Hepatocyte (in vitro differentiated cells): Measurements from ENCODE around the gene REV3L. TPM values are rescaled to one million over a fixed set of nuclear protein-coding genes. Genes with fewer than 3 reads are reported as not detected.
A peak's percentile ranks its signal among the peaks of the same experiment; 100 is the strongest.

ENCODE experiments used
- DNase-seq: peaks from one replicate; pipeline ENCODE4 v3.0.0-alpha.2; 2016; ENCODE audit warnings: low spot score
- H2AFZ ChIP-seq: fragments of 200-600 bp; sonication (generic); 2 replicates; pipeline ENCODE4 v1.6.0; 2016; ENCODE audit warnings: antibody characterized with exemption, mild to moderate bottlenecking
- H3K27ac ChIP-seq: fragments of 200-600 bp; sonication (generic); 2 replicates; pipeline ENCODE4 v1.5.1; 2016; ENCODE audit warnings: mild to moderate bottlenecking
- H3K27me3 ChIP-seq: fragments of 200-600 bp; sonication (generic); 2 replicates; pipeline ENCODE4 v1.6.1; 2016
- H3K36me3 ChIP-seq: fragments of 200-600 bp; sonication (generic); replicated peaks from 2 replicates; pipeline ENCODE4 v1.5.1; 2016; ENCODE audit warnings: low read depth; ENCODE audit not compliant: insufficient read depth
- H3K4me1 ChIP-seq: fragments of 200-600 bp; sonication (generic); 2 replicates; pipeline ENCODE4 v1.5.1; 2016; ENCODE audit warnings: mild to moderate bottlenecking, moderate library complexity; ENCODE audit not compliant: insufficient read depth
- H3K4me2 ChIP-seq: fragments of 200-600 bp; sonication (generic); 2 replicates; pipeline ENCODE4 v1.6.0; 2016
- H3K4me3 ChIP-seq: fragments of 200-600 bp; sonication (generic); 2 replicates; pipeline ENCODE4 v1.5.1; 2016; ENCODE audit warnings: mild to moderate bottlenecking
- H3K79me2 ChIP-seq: fragments of 200-600 bp; sonication (generic); 2 replicates; pipeline ENCODE4 v1.6.0; 2017; ENCODE audit warnings: mild to moderate bottlenecking
- H3K9me2 ChIP-seq: fragments of 200-600 bp; sonication (generic); replicated peaks from 2 replicates; pipeline ENCODE4 v1.6.0; 2017; ENCODE audit warnings: mild to moderate bottlenecking; ENCODE audit not compliant: insufficient read depth
- H3K9me3 ChIP-seq: fragments of 200-600 bp; sonication (generic); 2 replicates; pipeline ENCODE4 v1.5.1; 2016; ENCODE audit warnings: low read depth, mild to moderate bottlenecking
- H4K20me1 ChIP-seq: fragments of 200-600 bp; sonication (generic); 2 replicates; pipeline ENCODE4 v1.6.0; 2016; ENCODE audit warnings: mild to moderate bottlenecking; ENCODE audit not compliant: insufficient read depth, poor library complexity, severe bottlenecking
- CTCF ChIP-seq: fragments of 200-600 bp; sonication (generic); IDR thresholded peaks from 2 replicates; pipeline ENCODE4 v1.5.1; 2016; ENCODE audit warnings: antibody characterized with exemption, mild to moderate bottlenecking; ENCODE audit not compliant: poor library complexity
- EZH2 ChIP-seq: fragments of 200-600 bp; sonication (generic); IDR thresholded peaks from 2 replicates; pipeline ENCODE4 v1.6.1; 2016; ENCODE audit warnings: antibody characterized with exemption, mild to moderate bottlenecking, borderline replicate concordance
- EZH2phosphoT487 ChIP-seq: fragments of 200-600 bp; sonication (generic); IDR thresholded peaks from one replicate; pipeline ENCODE4 v1.6.1; 2018; ENCODE audit warnings: antibody characterized with exemption, mild to moderate bottlenecking, low read depth, moderate library complexity; ENCODE audit not compliant: unreplicated experiment, severe bottlenecking
- WGBS: methylation state at CpG from one replicate; pipeline ENCODE4 v1.1.6; 2016; ENCODE audit warnings: low lambda C conversion rate; ENCODE audit errors: missing lambda C conversion rate; 5-methylcytosine and 5-hydroxymethylcytosine counted together
- polyA plus RNA-seq: library from polyadenylated mRNA; unstranded; fragments of >200 nt; fragmentation: Nextera tagmentation; extraction: Ambion mirVana; gene quantifications from 2 replicates; pipeline ENCODE4 v1.2.1, GENCODE V29; 2016
- total RNA-seq: library from RNA; depleted of rRNA; stranded (reverse); fragments of >200 nt; gene quantifications from 2 replicates; pipeline ENCODE4 v1.2.3, GENCODE V29; 2014

REV3L gene
- total and polyA plus RNA-seq, 2 experiments from 2014 or later, result 17.6 to 29.4 TPM

DNA sequence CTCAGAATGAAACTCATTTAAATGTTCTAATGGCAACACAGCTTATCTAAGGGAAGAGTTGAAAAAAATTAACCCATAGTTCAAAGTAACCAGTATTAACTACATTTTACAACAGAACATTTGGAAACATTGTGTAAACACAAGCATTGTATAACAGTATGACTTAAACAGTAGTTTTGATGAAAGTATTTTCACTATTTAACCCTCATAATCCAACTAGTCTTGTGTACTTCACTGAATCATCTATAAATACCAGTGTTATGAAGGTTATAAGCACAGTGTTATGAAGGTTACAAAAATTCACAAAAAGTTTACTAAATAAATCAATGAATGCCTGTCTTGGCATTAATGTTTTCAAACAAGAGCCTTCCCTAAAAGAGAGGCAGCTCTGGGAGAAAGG lies 66.5 kb downstream of the REV3L start:
- H3K4me1 ChIP-seq, result peaks cover 22% of the 10 kb centered on the region
- peaks cover 60% of the 10 kb centered on the region for H3K79me2 ChIP-seq
- no peak for TF ChIP-seq EZH2phosphoT487
- TF ChIP-seq EZH2, result no peak
- TF ChIP-seq CTCF, result no peak
- H3K36me3 ChIP-seq, result no peaks in the 10 kb centered on the region
- peak overlapping the region; percentile 42 for H3K4me2 ChIP-seq
- peaks cover 13% of the 10 kb centered on the region for H4K20me1 ChIP-seq
- H3K9me2 ChIP-seq, result no peaks in the 10 kb centered on the region
- no peak overlapping the region for H2AFZ ChIP-seq
- no peaks in the 10 kb centered on the region for H3K9me3 ChIP-seq
- no peak for DNase-seq
- no peak overlapping the region for H3K4me3 ChIP-seq
- H3K27me3 ChIP-seq, result no peaks in the 10 kb centered on the region
- peak overlapping the region; percentile 25 for H3K27ac ChIP-seq

GRCh38 chr6:111414373-111414772 lies 68.6 kb downstream of the REV3L start:
- no peak for DNase-seq
- Histone ChIP-seq H3K4me2 (no peak overlapping the region), H3K4me3 (no peak overlapping the region), H3K27me3 (no peaks in the 10 kb centered on the region), H3K9me3 (no peaks in the 10 kb centered on the region), H3K9me2 (no peaks in the 10 kb centered on the region), H4K20me1 (peaks cover 10% of the 10 kb centered on the region), H3K36me3 (no peaks in the 10 kb centered on the region), H3K79me2 (peaks cover 38% of the 10 kb centered on the region), H3K4me1 (peaks cover 22% of the 10 kb centered on the region), H2AFZ (no peak overlapping the region), H3K27ac (no peak overlapping the region)
- 96% methylated on average over 1 of the region's 1 CpG for WGBS
- no peak for TF ChIP-seq EZH2phosphoT487
- TF ChIP-seq EZH2, result no peak
- no peak for TF ChIP-seq CTCF

DNA sequence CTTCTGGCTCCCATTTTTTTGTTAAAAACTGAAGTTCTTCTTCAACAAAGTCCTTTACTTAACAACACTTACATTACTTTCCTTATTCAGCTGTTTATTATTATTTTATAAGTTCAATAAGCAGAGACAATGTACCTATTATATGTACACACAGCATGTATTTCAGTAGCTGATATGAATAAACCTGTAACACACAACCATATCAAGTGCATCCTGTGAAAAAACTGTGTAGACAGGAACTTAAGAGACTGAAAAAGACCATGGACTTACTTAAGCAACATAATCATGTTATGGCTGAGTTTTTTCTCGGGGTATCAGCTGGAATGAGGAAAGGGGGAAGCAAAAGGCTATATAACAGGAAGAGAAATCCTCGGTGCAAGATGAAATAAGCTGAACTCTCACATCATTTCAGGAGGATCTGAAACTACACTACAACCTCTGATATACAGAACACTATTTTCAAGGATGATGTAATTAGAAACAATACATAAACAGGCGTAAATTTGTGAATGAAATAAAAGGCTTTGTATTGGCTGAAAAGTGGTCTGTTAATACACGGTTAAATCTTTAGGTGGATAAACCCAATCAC lies 70.9 kb downstream of the REV3L start:
- no peak overlapping the region for H2AFZ ChIP-seq
- peaks cover 3% of the 10 kb centered on the region for H4K20me1 ChIP-seq
- no peaks in the 10 kb centered on the region for H3K36me3 ChIP-seq
- H3K4me1 ChIP-seq, result peaks cover 15% of the 10 kb centered on the region
- H3K9me3 ChIP-seq, result no peaks in the 10 kb centered on the region
- WGBS, result 94% methylated on average over 4 of the region's 4 CpGs
- no peaks in the 10 kb centered on the region for H3K27me3 ChIP-seq
- H3K79me2 ChIP-seq, result peaks cover 19% of the 10 kb centered on the region
- no peak overlapping the region for H3K4me3 ChIP-seq
- TF ChIP-seq CTCF (no peak), EZH2phosphoT487 (no peak), EZH2 (no peak)
- no peak overlapping the region for H3K4me2 ChIP-seq
- H3K27ac ChIP-seq, result no peak overlapping the region
- no peak for DNase-seq
- no peaks in the 10 kb centered on the region for H3K9me2 ChIP-seq
